Activated CD8-positive, alpha-beta T cell treated with anti-CD3 and anti-CD28 coated beads for 36 hours (primary cell): ENCODE results near the gene PFKFB3. TPM values are rescaled to one million over a fixed set of nuclear protein-coding genes. Genes with fewer than 3 reads are reported as not detected.
A peak's percentile ranks its signal among the peaks of the same experiment; 100 is the strongest.

Experiments used
- ATAC-seq: fragments of 200-7000 bp; cut with Tn5 transposase; one replicate; pipeline ENCODE4 v1.10.0; 2021; ENCODE audit warnings: mild to moderate bottlenecking, moderate library complexity
- CTCF ChIA-PET: fragments of 350-600 bp; sonication (Branson Sonifier 250); formaldehyde crosslinking; loops from one replicate; lab custom pipeline; 2021; ENCODE audit warnings: antibody characterized with exemption; lab: Charles Lee
- POLR2A ChIA-PET: fragments of 350-600 bp; sonication (Branson Sonifier 250); formaldehyde crosslinking; loops from one replicate; lab custom pipeline; 2021; ENCODE audit warnings: antibody characterized with exemption; lab: Charles Lee
- DNase-seq: peaks from one replicate; pipeline ENCODE4 v3.0.0-alpha.2; 2020
- H3K27ac Mint-ChIP-seq: one replicate; pipeline ENCODE4 v1.8.0; 2021; ENCODE audit warnings: mild to moderate bottlenecking, mixed read lengths
- H3K27me3 Mint-ChIP-seq: one replicate; pipeline ENCODE4 v1.8.0; 2021; ENCODE audit warnings: mixed read lengths
- H3K36me3 Mint-ChIP-seq: one replicate; pipeline ENCODE4 v1.8.0; 2021; ENCODE audit warnings: low read depth, mixed read lengths
- H3K4me1 Mint-ChIP-seq: one replicate; pipeline ENCODE4 v1.8.0; 2021; ENCODE audit warnings: low read depth, mixed read lengths
- H3K4me3 Mint-ChIP-seq: one replicate; pipeline ENCODE4 v1.8.0; 2021; ENCODE audit warnings: mild to moderate bottlenecking, moderate library complexity, mixed read lengths
- H3K9me3 Mint-ChIP-seq: one replicate; pipeline ENCODE4 v1.8.0; 2021; ENCODE audit warnings: mixed read lengths
- CTCF ChIP-seq: fragments of 200-600 bp; IDR thresholded peaks from one replicate; pipeline ENCODE4 v1.8.0; 2022; ENCODE audit warnings: antibody characterized with exemption, mild to moderate bottlenecking
- intact Hi-C: fragments of 100-400 bp; cut with micrococcal nuclease; formaldehyde crosslinking; loops from one replicate; pipeline ENCODE4 v1.10.0; 2022
- total RNA-seq, 2 experiments: library from RNA; stranded (reverse); gene quantifications; one replicate each; pipeline ENCODE4 v1.2.3, GENCODE V29; 2021

The PFKFB3 gene
- total RNA-seq, 2 experiments from 2014 or later: 107 to 117 TPM

DNA sequence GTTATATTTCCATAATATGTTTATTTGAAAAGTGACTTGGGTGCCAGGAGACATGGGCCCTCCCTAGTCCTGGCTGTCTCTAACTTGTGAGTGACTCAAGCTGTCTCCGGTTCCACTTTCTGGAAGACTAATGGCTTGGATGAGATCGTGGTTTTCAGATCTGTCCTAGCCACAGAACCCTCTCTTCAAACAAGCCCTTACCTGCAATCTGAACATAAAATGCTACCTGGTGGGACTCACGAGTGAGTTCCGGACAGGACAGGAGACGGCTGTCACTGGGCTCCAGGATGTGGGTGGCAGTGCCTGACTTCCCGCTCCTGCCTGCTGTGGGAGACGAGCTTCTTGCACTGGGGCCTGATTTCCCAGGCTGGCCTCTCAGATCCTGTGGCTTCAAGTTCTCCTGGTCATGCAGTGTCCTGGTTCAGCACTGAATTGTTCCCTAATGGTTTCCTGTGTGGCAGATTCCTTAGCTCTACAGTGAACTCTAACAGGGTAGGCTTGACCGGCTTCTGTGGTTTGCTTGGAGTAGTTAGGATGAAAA lies 26.0 kb upstream of the PFKFB3 start:
- H3K4me3 Mint-ChIP-seq: no peak overlapping the region
- POLR2A ChIA-PET: interaction anchor here (1.1 kb wide), 2 partner anchors 18 to 25 kb away, joined by 3 to 4 read pairs; no protein-coding TSS in a partner anchor
- no peak for TF ChIP-seq CTCF
- ATAC-seq (no peak), DNase-seq (no peak)
- CTCF ChIA-PET: interaction anchor here (1.7 to 2.2 kb wide), 2 partner anchors 26 to 225 kb away, joined by 3 to 7 read pairs; partner anchors contain the start of gene PFKFB3
- no peaks in the 10 kb centered on the region for H3K27me3 Mint-ChIP-seq
- intact Hi-C loops: no loop called here
- peaks cover 52% of the 10 kb centered on the region for H3K4me1 Mint-ChIP-seq
- H3K36me3 Mint-ChIP-seq: peaks cover 38% of the 10 kb centered on the region
- H3K27ac Mint-ChIP-seq: peak overlapping the region; percentile 47
- H3K9me3 Mint-ChIP-seq: no peaks in the 10 kb centered on the region

DNA sequence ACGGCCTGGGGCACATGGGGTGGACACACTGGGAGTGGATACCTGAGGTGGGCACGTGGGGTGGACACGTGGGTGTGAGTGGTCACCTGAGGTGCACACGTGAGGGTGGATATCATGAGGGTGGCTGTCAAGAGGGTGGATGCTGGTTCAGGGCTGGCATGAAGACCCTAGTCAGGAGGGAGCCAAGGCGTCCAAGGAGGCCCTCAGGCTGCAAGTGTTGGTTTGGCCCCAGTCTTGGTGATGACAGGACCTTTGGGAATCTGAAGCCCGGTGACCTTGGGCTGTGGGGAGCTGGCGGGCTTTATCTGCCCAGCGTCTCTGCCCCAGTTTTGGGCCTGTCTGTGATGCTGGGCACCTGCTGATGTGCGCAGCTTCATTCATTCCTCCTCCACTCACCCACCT lies 24.9 kb upstream of the PFKFB3 start:
- peaks cover 41% of the 10 kb centered on the region for H3K4me1 Mint-ChIP-seq
- no peak for TF ChIP-seq CTCF
- H3K27ac Mint-ChIP-seq: no peak overlapping the region
- no peak for ATAC-seq
- no peaks in the 10 kb centered on the region for H3K9me3 Mint-ChIP-seq
- intact Hi-C loops: no loop called here
- POLR2A ChIA-PET: interaction anchor here (1.2 kb wide), 1 partner anchor 14 kb away, joined by 3 read pairs; no protein-coding TSS in a partner anchor
- no peak for DNase-seq
- peaks cover 27% of the 10 kb centered on the region for H3K36me3 Mint-ChIP-seq
- CTCF ChIA-PET: interaction anchor here (1.2 kb wide), 1 partner anchor 16 kb away, joined by 3 read pairs; no protein-coding TSS in a partner anchor
- H3K4me3 Mint-ChIP-seq: no peak overlapping the region
- no peaks in the 10 kb centered on the region for H3K27me3 Mint-ChIP-seq

DNA sequence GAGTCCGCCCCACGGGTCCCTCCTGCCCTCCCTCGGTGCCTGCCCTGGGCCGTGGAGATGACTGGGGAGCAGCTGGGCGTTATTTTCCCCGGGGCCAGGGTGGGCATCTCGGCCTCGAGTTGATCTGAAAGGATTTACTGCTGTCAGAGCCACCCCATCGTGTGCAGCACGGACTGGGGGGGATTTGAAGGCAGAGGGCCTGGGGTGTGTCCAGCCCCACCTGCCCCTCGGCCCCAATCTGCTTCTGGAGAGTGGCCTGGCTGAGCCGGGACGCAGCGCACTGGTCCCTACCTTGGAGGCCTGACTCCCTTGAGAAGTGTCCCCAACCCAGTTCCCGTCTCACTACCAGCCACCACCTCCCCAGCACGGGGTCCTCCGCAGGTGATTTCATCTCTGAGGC lies 24.2 kb upstream of the PFKFB3 start:
- H3K27ac Mint-ChIP-seq: no peak overlapping the region
- ChIA-PET POLR2A (interaction anchor here (1.0 to 1.2 kb wide), 2 partner anchors 11 to 15 kb away, joined by 3 read pairs; no protein-coding TSS in a partner anchor), CTCF (interaction anchor here (0.6 to 1.2 kb wide), 2 partner anchors 15 to 28 kb away, joined by 3 read pairs; no protein-coding TSS in a partner anchor)
- intact Hi-C loops: no loop called here
- TF ChIP-seq CTCF: no peak
- H3K36me3 Mint-ChIP-seq: peaks cover 21% of the 10 kb centered on the region
- H3K4me3 Mint-ChIP-seq: no peak overlapping the region
- H3K9me3 Mint-ChIP-seq: no peaks in the 10 kb centered on the region
- H3K27me3 Mint-ChIP-seq: no peaks in the 10 kb centered on the region
- ATAC-seq: no peak
- H3K4me1 Mint-ChIP-seq: peaks cover 34% of the 10 kb centered on the region
- no peak for DNase-seq

- H3K4me1 Mint-ChIP-seq: peaks cover 29% of the 10 kb centered on the region
- ChIA-PET CTCF (interaction anchor here (0.6 to 1.2 kb wide), 2 partner anchors 15 to 28 kb away, joined by 3 read pairs; no protein-coding TSS in a partner anchor), POLR2A (interaction anchor here (1.0 to 1.2 kb wide), 2 partner anchors 11 to 15 kb away, joined by 3 read pairs; no protein-coding TSS in a partner anchor)
- intact Hi-C loops: no loop called here
- no peak for TF ChIP-seq CTCF
- peaks cover 20% of the 10 kb centered on the region for H3K36me3 Mint-ChIP-seq
- no peaks in the 10 kb centered on the region for H3K27me3 Mint-ChIP-seq
- H3K27ac Mint-ChIP-seq: no peak overlapping the region
- ATAC-seq (no peak), DNase-seq (no peak)
- no peak overlapping the region for H3K4me3 Mint-ChIP-seq
- no peaks in the 10 kb centered on the region for H3K9me3 Mint-ChIP-seq
These were observed 23.7 kb upstream of the PFKFB3 start for GRCh38 chr10:6179078-6179477.

DNA sequence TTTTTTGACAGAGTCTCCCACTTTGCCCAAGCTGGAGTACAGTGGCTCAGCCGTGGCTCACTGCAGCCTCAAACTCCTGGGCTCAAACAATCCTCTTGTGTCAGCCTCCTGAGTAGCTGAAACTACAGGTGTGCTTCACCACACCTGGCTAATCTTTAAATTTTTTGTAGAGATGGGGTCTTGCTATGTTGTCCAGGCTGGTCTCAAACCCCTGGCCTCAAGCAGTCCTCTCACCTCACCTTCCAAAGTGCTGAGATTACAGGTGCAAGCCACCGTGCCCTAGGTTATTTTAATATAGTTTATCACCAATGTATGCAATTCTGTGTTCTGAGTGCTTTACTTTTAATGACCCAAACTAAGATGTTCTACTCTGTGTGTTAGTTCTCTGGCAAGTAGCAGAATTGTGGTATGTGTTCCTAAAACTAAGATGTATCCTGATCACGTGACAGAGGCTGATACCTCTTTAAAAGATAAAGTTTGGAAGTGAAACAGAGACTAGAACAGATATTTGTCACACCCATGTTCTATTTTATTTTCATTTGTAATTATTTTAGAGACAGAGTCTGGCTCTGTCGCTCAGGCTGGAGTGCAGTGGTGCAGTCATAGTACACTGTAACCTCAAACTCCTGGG lies 22.1 kb upstream of the PFKFB3 start:
- Mint-ChIP-seq H3K4me3 (no peak overlapping the region), H3K36me3 (peaks cover 10% of the 10 kb centered on the region), H3K27me3 (no peaks in the 10 kb centered on the region), H3K9me3 (no peaks in the 10 kb centered on the region), H3K27ac (no peak overlapping the region), H3K4me1 (peaks cover 27% of the 10 kb centered on the region)
- ChIA-PET POLR2A (no interaction called here), CTCF (no interaction called here)
- DNase-seq: no peak
- intact Hi-C loops: no loop called here
- no peak for ATAC-seq
- no peak for TF ChIP-seq CTCF
